ENCODE results near the gene SMC4.
"Not testable (repeated sequence)": the region's sequence is repeated elsewhere in the genome, so short reads cannot be mapped to it uniquely, and the experiment has no call there.

The SMC4 gene

DNA sequence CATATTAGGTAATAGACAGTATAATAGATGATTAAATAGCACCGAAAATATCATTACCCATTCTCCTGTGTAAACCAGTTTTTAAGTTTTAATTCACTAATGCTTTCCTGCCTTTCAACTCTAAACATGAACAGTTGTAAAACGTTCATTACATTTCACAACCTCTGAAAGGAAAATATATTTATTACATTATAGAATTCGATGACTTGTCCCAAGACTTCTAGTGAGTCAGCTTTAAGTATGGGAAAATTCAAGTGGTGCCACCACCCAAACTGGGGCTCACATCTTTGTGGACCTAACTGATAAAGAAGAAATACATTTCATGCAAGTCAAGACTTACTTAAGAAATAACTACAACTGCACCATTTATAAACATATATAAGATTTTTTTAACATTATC lies 48.1 kb downstream of the SMC4 start:
- no peak for DNase-seq

DNA sequence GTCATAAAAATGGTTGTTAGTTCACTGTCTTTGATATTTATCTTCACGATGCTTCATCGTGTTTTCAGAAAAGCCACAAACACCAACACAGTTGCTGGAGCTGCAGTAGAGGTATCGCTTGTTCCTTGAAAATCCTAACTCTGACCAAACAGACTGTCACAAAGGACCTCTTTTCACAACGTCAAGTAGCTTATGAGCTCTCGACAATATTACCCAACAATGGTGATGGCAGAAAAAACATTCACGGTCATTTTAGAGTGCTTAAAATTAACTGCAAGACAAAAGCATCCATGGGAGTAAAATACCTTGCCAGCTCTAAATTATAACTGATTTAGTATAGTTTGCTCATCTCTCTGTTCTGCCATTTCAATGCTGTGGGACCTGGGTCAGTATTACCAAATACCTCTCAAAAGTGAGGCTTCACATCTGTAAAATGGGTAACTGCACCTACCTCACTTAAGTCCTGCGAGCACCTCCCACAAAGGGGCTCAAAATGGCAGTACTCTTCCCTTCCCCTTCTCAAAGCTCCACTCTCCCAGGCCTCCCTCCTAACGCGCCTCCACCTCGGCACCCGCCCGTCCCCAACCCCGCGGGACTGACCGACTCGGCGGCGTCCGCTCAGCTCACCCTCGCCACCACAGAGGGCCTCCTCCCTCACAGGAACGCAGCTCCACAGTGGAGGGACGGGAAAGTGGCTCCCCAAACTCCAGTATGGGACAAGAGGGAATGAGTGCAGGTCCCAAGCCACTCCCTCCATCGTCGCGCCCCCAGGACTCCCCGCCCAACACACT lies 49.6 kb downstream of the SMC4 start:
- DNase-seq, result no peak

DNA sequence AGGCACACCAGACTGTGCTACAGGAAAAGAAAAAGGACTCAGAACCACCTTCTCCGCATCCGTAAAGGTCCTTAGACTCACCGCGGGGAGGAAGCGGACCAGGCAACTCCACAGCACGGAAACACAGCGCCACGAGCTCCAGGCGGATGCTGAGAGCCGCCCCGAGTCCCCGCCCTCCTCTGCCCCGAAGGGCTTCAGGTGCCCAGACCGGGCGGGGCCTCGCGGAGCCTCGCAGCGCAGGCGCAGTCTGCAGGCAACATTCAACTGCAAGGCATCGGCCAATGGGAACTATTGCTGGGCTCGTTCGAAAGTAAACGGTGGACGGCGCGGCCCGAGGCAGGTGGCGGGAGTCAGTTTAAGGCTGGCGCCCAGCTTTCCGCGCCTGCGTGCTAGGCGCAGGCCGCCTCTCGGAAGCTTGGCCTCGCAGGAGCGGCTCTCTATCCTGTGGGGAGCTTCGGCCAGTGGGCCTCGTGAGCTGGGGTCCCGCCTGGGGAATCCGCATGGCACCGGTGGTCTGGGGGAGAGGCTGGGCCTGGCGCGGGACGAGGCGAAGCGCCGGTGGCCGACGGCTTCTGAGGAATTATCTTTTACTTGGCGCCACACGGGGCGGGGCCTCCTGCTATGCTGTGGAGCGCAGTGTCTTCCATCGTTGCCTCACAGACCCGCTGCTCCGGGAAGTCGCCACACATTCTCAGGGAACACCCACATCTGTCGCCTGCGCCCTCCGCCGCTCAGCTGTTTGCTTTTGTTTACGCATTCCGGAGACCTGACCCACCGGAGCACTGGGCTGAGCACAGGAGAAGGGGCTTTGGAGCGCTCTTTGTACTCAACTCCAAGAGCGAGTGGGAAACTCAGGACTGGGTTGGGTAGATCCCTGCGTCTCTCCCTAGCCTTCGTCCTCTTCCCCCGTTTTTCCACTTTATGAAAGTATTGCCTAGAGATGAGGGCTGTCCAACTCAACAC lies 50.5 kb downstream of the SMC4 start, which contains the start of gene TRIM59:
TRIM59 (minus strand) TSS at position 151 of the 963 bp plus-strand sequence. CDS start 10,603 bp downstream, outside the sequence.
- peak; percentile 97 for DNase-seq

DNA sequence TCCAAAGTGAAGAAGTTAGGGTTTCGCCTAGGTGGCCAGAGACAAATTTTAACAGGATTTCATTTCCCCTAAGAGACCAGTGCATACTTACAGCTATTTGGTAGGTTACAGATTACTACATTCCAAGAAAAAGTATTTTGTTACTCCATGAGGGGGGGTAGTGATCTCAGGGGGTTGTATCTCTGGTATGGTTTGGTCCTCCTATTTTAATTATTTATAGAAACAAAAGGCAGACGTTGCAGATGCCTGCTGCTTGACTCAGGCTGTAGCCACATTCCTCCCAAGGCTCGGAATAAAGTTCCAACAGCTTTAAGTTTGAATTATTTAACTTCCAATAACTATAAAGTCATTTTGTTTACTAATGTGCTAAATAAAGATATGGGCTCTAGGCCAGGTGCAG lies 51.4 kb downstream of the SMC4 start:
- no peak for DNase-seq

DNA sequence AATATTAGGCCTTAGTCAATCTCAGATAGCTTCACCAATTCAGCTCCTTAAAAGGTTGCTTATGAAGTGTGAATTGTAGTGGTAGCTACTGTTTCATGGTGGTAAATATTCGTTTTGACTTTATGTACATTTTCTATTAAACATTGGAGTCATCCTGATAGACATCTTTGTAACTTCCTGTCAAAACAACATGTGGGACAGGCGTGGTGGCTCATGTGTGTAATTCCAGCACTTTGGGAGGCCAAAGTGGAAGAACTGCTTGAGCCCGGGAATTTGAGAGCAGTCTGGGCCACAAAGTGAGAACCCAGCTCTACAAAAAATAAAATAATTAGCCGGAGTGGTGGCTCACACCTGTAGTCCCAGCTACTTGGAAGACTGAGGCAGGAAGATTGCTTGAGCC lies 52.2 kb downstream of the SMC4 start:
- no peak for DNase-seq

DNA sequence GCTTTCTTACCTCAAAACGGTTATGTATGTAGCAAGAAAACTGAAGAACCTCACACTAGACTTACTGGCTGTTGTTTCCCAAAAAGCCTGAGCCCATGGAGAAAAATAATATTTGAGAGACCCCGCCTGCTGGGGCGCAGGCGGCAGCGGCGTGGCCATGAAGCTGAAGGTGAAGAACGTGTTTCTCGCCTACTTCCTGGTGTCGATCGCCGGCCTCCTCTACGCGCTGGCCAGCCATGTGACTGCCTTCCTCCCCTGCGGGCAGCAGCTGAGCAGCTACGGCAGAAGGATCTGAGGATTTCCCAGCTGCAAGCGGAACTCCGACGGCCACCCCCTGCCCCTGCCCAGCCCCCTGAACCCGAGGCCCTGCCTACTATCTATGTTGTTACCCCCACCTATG lies 52.8 kb downstream of the SMC4 start:
- DNase-seq, result not testable (repeated sequence)

DNA sequence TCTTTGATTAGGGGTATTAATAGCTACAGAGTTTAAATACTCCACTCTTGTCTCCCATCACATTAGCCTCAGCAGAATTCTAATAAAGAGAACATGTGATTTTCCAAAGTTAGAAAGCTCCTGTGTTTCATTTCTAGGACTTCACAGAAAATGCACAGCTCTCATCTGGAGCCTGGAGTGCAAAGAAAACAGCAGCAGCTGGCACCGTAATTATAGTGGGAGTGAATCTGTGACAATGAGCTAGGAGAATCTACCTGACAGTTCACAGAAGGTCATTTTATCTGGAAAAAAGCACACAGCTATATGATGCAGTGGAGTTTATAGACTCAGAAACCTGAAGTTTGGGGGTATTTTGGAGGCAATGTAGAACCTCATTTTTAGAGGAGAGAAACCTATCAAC lies 55.5 kb downstream of the SMC4 start:
- DNase-seq, result no peak

DNA sequence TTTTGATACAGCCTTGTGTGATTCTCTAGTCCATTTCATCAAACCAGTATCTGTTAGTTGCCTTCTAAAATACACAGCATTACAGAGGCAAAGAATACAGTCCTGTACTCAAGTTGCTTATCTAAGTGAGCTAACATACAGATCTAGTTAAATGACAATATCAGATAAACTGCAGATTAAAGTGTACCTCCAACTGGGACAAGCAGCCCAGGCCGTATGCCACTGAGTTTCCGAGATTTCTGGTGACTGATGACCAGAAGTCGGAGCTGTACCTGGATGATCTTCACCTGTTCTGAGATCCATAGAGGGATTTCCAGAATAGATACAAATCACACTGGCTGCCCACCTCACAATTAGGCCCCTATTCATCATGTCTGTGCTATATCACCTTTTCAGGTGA lies 56.4 kb downstream of the SMC4 start:
- DNase-seq, result no peak

DNA sequence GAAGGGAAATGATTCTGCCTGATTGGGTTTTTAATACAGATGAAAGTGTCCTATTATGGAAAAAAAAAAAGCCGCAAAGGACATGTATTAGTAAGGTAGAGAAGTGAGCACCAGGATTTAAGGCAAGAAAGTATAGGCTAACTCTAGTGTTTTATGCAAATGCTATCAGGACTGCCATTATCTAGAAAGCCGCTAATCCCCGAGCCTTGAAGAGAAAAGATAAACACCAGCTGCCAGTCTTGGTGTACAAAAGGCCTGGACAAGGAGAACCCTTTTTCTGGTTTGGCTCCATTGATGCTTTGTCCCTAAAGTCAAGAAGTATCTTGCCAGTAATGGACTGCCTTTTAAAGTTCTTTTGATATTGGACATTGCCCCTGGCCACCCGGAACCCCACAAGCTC lies 58.7 kb downstream of the SMC4 start:
- DNase-seq, result no peak

DNA sequence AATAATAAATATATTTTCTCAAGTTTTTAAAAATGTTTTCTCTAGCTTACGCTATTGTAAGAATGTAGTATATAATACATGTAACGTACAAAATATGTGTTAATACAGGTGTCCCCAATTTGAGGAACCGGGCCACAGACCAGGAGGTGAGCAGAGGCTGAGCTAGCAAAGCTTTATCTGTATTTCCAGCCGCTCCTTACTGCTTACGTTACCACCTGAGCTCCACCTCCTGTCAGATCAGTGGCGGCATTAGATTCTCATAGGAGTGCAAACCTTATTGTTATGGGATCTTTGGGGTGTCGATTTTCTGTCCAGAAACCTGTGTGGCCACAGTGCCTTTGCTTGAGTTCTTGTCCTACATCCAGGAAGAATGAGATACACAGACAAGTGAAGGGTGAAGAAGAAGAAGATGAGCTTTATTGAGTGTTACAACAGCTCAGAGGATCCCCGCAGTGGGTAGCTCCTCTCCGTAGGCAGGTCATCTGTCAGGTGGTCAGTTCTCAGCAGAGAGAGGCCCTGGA lies 60.1 kb downstream of the SMC4 start:
- DNase-seq, result no peak

DNA sequence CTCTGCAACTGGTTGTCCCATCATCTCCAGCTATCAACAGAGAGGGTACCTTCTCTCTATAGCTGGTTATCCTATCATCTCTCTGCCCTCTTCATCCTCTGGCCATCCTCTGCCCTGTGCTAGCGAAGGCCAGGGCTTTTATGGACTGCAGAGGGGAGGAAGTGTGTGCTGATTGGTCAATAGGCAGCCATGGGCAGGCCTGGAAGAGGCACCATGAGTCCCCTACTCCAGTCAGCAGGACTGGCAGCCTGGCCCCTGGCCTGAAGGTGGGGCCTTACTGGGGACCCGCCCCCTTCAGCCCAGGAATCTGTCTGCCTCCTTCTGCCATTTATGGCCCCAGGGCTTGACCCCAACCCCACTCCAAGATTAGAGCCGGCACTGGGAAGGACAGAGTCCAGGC lies 60.6 kb downstream of the SMC4 start:
- DNase-seq, result no peak

DNA sequence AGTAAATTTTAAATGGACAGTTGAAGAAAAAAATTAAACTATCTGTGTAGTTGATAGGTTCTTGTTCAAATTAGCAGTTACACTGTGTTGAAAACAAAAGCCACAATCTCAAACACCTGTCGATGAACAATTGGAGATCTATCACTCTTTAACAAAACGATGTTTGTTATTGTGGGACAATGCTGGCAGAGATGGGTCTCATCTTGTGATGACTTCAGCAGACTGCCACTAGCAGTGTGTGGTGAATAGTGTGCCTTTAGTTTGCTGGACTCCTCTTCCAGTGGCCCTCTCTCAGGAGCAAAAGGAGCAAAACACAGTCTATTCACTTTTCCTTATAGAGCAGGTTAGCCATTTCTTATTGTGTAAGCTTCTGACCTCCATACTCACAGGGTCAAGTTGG lies 64.9 kb downstream of the SMC4 start:
- no peak for DNase-seq

DNA sequence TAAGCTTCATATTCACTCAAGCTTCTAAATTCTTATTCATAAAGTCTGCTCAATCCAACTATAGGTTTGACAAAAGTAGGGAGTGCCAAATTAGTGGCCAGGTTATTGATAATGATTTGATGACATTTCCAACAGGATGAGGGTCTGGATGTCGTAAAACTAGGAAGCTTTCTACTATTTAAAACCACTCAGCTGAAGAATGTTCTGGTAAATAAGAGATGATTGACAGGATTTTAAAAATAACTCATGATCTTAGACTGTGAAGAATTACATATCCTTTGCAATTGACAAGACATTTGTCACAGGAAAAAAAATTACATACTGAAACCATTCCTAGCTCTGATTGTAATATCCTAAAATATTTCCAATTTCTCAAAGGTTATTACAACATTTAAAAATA lies 65.5 kb downstream of the SMC4 start:
- no peak for DNase-seq

DNA sequence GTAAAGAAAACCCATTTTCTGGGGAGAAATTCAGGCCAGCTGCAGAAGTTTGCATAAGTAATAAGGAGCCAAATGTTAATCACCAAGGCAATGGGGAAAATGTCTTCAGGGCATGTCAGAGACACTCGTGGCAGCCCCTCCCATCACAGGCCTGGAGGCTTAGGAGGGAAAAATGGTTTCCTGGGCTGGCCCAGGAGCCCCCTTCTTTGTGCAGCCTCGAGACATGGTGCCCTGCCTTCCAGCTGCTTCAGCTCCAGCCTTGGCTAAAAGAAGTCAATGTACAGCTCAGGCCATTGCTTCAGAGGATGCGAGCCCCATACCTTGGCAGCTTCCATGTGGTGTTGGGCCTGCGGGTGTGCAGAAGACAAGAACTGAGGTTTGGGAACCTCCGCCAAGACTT lies 70.7 kb downstream of the SMC4 start:
- no peak for DNase-seq

DNA sequence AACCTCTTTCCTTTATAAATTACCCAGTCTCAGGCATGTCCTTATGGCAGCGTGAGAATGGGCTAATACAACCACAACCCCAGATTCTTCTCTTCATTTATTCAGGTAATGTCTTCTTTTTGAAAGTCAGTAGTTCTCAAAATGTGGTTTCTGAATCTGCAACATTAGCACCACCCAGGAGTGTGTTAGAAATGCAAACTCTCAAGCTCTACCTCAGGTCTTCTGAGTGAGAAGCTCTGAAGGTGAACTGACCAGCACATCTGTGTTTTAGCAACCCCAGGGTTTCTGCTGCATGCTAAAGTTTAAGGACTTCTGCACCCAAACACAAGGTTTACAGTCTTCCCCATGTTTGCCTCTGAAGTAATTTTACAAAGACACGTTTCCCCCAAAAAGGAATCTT lies 72.4 kb downstream of the SMC4 start:
- DNase-seq, result no peak

DNA sequence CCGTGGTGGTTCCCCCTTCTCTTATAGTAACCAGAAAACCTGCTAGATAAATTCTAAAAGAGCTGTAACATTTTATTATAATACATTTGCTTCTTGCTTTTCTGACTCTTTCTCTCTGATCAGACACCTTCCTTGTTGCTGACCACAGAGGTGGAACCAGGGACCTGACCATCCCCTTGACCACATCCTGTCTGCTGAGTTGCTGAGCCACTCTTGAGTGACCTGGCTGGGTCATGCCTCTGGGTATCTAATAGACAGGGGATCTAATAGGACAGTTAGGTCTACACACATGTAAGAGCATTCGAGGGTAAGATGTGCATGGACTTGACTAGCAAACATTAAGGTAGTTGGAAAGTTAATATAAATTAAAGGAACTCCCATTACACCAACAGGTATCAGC lies 72.9 kb downstream of the SMC4 start:
- DNase-seq, result no peak

DNA sequence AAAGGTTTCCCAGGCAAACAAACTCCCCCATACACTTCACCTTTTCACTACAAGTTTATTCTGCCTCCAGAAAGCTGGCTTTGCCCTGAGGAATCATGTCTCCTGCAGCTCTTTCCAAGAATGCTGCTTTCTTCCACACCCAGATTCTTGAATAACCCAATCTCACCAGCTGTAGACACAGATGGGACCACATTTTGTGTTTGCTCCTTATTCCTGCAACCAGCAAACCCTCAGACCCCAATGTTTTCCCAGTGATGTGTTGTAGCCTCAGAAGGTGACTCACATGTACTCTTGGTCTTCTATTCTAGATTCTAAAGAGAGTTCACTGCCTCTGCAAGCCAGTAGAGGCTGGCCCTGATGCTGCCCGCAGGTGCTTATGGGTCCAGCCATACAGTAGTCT lies 73.8 kb downstream of the SMC4 start:
- DNase-seq, result no peak

DNA sequence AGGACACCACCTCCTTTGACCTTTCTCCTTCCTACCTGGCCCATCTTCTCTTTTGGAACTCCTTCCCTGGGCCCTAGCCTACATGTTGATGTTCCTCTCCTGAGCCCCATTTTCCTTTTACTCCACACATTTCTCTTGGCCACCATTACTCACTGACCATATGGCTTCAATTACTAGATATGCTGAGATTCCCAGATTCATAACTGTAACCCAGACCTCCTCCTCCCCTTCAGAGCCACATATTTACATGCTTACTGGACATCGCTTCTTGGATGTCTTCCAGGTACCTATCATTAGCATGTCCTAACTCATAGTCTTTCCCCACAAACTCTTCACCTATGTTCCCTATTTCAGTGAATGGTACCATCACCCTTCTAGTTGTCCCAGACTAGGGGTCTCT lies 74.5 kb downstream of the SMC4 start:
- DNase-seq, result no peak

DNA sequence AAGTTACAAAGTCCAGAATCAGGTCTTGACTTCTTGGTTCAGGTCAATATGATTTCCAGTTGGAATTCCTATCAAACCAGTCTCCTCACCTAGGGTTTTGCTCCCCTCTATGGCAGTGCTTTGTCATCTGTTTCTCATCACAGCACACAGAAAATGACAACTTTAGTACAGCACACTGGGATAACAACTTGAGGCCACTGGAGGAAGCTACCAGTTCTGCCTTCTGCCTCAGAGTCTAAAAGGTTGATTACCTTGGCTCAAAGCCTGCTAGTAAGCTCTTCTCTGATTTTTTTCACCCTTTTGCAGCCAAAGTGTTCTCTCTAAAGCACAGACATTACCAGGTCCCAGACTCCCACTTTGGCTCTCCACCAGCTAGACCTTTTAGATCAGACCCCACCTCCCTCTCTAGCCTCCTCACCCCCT lies 75.0 kb downstream of the SMC4 start:
- DNase-seq, result no peak

DNA sequence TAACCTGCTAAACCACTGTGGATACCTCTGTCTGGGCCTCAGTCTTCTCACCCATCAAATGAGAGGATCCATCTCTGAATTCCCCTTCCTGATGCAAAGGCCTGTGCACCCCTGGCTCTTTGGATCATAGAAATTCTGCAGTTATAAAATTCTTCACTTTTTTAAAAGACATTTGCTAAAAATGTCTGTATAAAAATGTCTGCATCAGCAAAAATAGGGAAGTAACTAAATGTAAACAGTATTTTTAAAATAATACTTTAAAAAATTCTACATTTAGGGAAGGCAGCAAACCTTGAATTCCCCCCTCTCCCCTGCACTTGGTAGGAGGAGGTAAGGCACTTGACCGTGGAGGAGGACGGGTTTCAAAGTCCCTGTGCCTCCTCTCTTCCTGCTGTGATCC lies 75.7 kb downstream of the SMC4 start:
- DNase-seq, result no peak

DNA sequence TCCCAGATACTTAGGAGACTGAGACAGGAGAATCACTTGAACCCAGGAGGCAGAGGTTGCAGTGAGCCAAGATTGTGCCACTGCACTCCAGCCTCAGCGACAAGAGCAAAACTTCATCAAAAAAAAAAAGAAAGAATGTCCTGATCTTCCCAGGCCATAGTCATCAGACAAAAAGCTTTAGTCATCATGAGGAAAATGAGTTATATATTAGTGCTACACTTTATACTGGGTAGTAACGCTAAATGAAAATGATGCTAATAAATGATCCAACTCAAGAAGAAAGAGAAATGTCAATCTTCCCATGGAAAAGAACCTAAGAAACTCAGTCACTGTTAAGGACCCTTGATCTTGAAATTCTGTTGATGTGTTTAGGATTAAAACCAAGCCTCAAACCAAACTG lies 76.4 kb downstream of the SMC4 start:
- no peak for DNase-seq

DNA sequence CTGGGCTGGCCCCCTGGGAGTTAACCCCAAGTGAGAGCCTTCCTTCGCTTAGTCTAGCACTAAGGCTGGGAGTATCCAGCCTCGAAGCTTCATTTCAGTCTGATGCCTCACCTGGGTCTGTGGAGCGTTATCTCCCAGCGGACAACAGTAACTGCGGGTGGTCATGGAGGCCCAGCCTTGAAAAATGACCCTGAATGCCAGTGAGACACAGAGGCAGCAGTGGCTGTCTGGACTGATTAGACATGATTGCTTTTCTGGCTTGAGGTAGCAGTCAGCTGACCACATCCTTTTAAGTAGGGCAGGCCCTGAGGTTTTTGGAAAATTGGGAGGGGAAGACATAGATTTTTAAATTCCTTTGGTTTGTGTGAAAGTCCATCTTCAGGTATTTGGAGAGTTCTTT lies 78.3 kb downstream of the SMC4 start:
- DNase-seq, result no peak

DNA sequence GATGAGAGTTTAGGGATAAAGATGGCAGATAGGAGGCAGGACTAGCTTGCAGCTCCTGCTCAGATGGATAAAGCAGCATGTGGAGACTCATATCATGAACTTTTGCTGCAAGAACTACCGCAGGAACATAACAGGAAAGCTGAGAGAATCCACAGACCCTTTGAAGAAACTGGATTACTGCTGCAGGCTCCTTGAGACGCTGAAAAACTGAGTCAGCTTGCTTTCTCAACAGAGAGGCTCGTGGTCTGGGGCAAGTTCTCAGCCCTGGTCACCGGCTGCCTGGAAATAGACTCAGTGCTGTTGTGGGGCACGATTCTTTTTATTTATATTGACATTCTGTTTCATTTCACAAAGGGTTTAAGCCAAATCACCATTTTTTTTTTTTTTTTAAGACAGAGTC lies 78.9 kb downstream of the SMC4 start:
- no peak for DNase-seq

DNA sequence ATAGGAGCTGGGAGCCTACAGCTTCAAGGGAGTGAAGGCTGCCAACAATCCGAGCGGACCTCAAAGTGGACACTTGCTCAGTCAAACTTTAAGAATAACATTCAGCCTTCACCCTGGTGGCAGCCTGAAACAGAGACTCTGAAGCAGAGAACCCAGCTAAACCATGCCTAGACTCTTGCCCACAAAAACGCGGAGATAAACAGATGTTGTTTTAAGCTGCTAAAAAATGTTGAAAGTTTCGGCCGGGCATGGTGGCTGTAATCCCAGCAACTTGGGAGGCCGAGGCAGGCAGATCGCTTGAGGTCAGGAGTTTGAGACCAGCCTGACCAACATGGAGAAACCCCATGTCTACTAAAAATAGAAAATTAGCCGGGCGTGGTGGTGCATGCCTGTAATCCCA lies 79.9 kb downstream of the SMC4 start:
- no peak for DNase-seq
